ENCODE data around the gene EDIL3. TPM values are rescaled to one million over a fixed set of nuclear protein-coding genes. Genes with fewer than 3 reads are reported as not detected.

EDIL3 gene
- total and polyA plus RNA-seq, 11 donors: 1.3 to 38.2 (median 18.3) TPM

DNA sequence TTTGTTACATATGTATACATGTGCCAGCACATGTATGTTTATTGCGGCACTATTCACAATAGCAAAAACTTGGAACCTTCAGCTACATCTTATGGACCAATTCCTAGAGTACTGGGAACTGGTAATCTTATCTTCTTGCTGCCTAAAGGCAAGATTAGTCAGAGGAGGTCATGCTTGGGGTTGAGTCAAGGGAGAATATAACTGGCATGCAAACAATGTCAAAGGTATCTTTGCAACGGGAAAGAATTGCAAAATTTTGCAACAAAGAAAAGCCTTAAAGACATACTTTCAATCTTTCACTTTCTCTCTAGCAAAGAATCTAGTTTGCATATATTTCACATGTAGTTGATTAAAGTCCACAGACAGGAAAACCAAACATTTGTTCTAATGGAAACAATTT, 145.2 kb downstream of the EDIL3 start:
- DNase-seq (no peak), ATAC-seq (no peak)
- intact Hi-C loops (cut with DNase I): no loop called here
- H3K4me3 ChIP-seq: no peak overlapping the region
- H3K27me3 ChIP-seq: no peaks in the 10 kb centered on the region
- WGBS, 4 donors: 45 to 54% (median 53%) methylated on average over 2 of the region's 2 CpGs
- no peak overlapping the region for H3K27ac ChIP-seq
- H3K4me1 ChIP-seq: no peaks in the 10 kb centered on the region
- H3K36me3 ChIP-seq: no peaks in the 10 kb centered on the region
- TF ChIP-seq, protein P1, sequence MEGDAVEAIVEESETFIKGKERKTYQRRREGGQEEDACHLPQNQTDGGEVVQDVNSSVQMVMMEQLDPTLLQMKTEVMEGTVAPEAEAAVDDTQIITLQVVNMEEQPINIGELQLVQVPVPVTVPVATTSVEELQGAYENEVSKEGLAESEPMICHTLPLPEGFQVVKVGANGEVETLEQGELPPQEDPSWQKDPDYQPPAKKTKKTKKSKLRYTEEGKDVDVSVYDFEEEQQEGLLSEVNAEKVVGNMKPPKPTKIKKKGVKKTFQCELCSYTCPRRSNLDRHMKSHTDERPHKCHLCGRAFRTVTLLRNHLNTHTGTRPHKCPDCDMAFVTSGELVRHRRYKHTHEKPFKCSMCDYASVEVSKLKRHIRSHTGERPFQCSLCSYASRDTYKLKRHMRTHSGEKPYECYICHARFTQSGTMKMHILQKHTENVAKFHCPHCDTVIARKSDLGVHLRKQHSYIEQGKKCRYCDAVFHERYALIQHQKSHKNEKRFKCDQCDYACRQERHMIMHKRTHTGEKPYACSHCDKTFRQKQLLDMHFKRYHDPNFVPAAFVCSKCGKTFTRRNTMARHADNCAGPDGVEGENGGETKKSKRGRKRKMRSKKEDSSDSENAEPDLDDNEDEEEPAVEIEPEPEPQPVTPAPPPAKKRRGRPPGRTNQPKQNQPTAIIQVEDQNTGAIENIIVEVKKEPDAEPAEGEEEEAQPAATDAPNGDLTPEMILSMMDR (IDR thresholded peaks at IDR 0.05): no peak
- TF ChIP-seq POLR2A (IDR thresholded peaks at IDR 0.05): no peak
- no peaks in the 10 kb centered on the region for H3K9me3 ChIP-seq

DNA sequence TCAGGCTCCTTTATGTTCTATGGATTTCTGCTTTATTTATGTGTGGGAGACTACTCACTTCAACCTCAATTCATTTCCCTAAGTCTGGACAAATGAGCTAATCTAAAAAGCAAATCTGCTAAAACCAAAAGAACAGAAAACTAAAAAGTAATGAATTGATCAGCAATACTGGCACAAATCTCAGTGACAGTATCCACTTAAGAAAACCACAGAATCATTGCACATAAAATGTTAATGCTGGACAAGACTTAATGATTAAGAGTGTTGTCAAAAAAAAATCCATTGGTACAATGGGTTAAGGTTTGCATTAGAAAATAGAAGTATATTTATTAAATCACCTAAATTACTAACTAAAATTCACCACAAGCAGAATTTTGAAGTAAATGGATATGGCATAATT, 147.6 kb downstream of the EDIL3 start:
- Histone ChIP-seq H3K36me3 (no peaks in the 10 kb centered on the region), H3K27me3 (no peaks in the 10 kb centered on the region), H3K27ac (no peak overlapping the region), H3K9me3 (no peaks in the 10 kb centered on the region), H3K4me1 (no peaks in the 10 kb centered on the region), H3K4me3 (no peak overlapping the region)
- TF ChIP-seq, protein P1 (IDR thresholded peaks at IDR 0.05): no peak
- TF ChIP-seq POLR2A (IDR thresholded peaks at IDR 0.05): no peak
- ATAC-seq: no peak
- intact Hi-C loops (cut with DNase I): no loop called here
- DNase-seq: no peak

DNA sequence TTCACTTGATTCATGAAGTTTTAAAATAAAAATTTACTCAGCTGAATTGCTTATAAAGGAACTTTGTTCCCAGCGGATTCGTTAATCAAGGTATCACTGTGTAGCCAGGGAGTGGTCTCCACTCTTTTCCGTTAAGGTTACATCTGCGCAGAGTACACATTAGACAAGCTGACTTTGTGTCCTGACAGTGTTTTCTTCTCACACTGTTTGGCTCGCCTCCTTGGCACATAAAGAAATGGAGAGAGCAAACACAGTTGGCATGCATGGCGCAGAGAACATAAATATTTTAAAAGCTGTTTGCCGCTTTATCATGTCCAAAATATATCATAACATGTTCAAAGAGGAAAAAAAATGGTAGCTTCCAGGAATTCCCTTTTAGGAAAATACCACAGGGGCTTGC, 153.2 kb downstream of the EDIL3 start:
- H3K4me3 ChIP-seq: no peak overlapping the region
- DNase-seq (no peak), ATAC-seq (no peak)
- no peaks in the 10 kb centered on the region for H3K27me3 ChIP-seq
- intact Hi-C loops (cut with DNase I): no loop called here
- TF ChIP-seq, protein P1 (IDR thresholded peaks at IDR 0.05): no peak
- no peaks in the 10 kb centered on the region for H3K4me1 ChIP-seq
- no peak overlapping the region for H3K27ac ChIP-seq
- 80 to 92% (median 88%) methylated on average over 7 of the region's 7 CpGs for WGBS, 4 donors
- no peaks in the 10 kb centered on the region for H3K36me3 ChIP-seq
- H3K9me3 ChIP-seq: no peaks in the 10 kb centered on the region

DNA sequence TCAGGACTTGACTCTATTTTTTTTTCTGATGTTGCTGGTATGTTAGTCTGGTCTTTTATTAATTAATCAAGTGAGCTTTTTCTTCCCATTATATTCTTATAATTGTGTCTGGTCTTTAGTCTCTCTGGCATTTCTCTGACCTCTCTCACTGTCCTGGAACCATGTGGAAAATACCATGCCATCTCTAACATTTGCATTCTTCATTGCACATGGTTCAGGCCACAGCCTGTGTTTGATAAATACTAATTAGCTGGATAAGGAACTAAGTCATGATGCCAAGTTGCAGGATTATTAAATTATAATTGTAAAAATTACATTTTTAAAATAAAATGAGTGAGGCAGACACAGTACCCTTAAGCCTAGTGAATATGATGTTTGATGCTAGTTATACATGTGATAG, 155.6 kb downstream of the EDIL3 start:
- no peaks in the 10 kb centered on the region for H3K36me3 ChIP-seq
- DNase-seq: no peak
- intact Hi-C loops (cut with DNase I): no loop called here

More for the DNA sequence above, 155.6 kb downstream of the EDIL3 start:
- ATAC-seq: no peak
- H3K9me3 ChIP-seq: no peaks in the 10 kb centered on the region
- H3K27me3 ChIP-seq: no peaks in the 10 kb centered on the region
- no peak overlapping the region for H3K4me3 ChIP-seq
- no peak overlapping the region for H3K27ac ChIP-seq
- TF ChIP-seq, protein P1 (IDR thresholded peaks at IDR 0.05): no peak
- TF ChIP-seq POLR2A (IDR thresholded peaks at IDR 0.05): no peak
- no peaks in the 10 kb centered on the region for H3K4me1 ChIP-seq
